GM21717 (cell line): ENCODE results near the gene MEA1.
"Not testable (repeated sequence)": the region's sequence is repeated elsewhere in the genome, so short reads cannot be mapped to it uniquely, and the experiment has no call there.

Source experiments
- ATAC-seq: cut with Tn5 transposase; IDR thresholded peaks from one replicate; pipeline ENCODE4 v1.9.1; 2021; ENCODE audit warnings: mild to moderate bottlenecking, moderate library complexity; ENCODE audit not compliant: unreplicated experiment

The MEA1 gene

GRCh38 chr6:43013097-43013842, 476 bp downstream of the MEA1 start:
- ATAC-seq = peak; percentile 4

GRCh38 chr6:43012364-43012763, 1.4 kb downstream of the MEA1 start:
- no peak for ATAC-seq

GRCh38 chr6:43011207-43011606, 2.5 kb downstream of the MEA1 start:
- no peak for ATAC-seq

GRCh38 chr6:43009124-43009523, 4.6 kb downstream of the MEA1 start:
- ATAC-seq = no peak

GRCh38 chr6:43007126-43007525, 6.6 kb downstream of the MEA1 start:
- no peak for ATAC-seq

- no peak for ATAC-seq
Measured at GRCh38 chr6:43006251-43006650, 7.5 kb downstream of the MEA1 start.

GRCh38 chr6:43005844-43006243, 7.9 kb downstream of the MEA1 start:
- ATAC-seq = no peak

- ATAC-seq = no peak
Measured at GRCh38 chr6:43001843-43002242, 11.9 kb downstream of the MEA1 start.

- not testable (repeated sequence) for ATAC-seq
Measured at GRCh38 chr6:42998205-42998604, 15.5 kb downstream of the MEA1 start.

- ATAC-seq = no peak
Measured at GRCh38 chr6:42996513-42996912, 17.2 kb downstream of the MEA1 start.

GRCh38 chr6:42993445-42993844, 20.3 kb downstream of the MEA1 start:
- ATAC-seq = no peak

- no peak for ATAC-seq
Measured at GRCh38 chr6:42989923-42990322, 23.8 kb downstream of the MEA1 start.

GRCh38 chr6:42988486-42989020, 25.2 kb downstream of the MEA1 start:
- no peak for ATAC-seq

- no peak for ATAC-seq
Measured at GRCh38 chr6:42987533-42988451, 26.0 kb downstream of the MEA1 start.

- no peak for ATAC-seq
Measured at GRCh38 chr6:42984924-42985475, 28.7 kb downstream of the MEA1 start.

- ATAC-seq = peak; percentile 89
Measured at GRCh38 chr6:42984001-42984923, 29.5 kb downstream of the MEA1 start, which contains the start of gene PPP2R5D. TSS of gene PPP2R5D (plus strand) at chr6:42984570. CDS start at chr6:42984678, 108 bp downstream.

- no peak for ATAC-seq
Measured at GRCh38 chr6:42981836-42982235, 31.9 kb downstream of the MEA1 start.

GRCh38 chr6:42979523-42980177, 34.1 kb downstream of the MEA1 start:
- no peak for ATAC-seq

GRCh38 chr6:42978839-42979522, 34.8 kb downstream of the MEA1 start, which contains the start of gene PEX6:
TSS of gene PEX6 (minus strand) at chr6:42979181. CDS start at chr6:42979150, 31 bp downstream.
- ATAC-seq = peak; percentile 88
